ENCODE measurements around the gene ZMYND12.

- no peak for TF ChIP-seq ZBTB33 (IDR thresholded peaks at IDR 0.05; ENCODE audit: borderline replicate concordance, low read depth)
- no peak for TF ChIP-seq SMC3 (IDR thresholded peaks at IDR 0.05; ENCODE audit: low read depth, low read length)
- TF ChIP-seq RAD21 (IDR thresholded peaks at IDR 0.05; ENCODE audit: low read length): no peak
- no peak for TF ChIP-seq MAX (IDR thresholded peaks at IDR 0.05; ENCODE audit: low read depth)
Measured at GRCh38 chr1:42469727-42470126, 13.9 kb upstream of the ZMYND12 start.

Measured in SK-N-SH (cell line).